ENCODE results near the gene ZNF750. TPM values are rescaled to one million over a fixed set of nuclear protein-coding genes. Genes with fewer than 3 reads are reported as not detected.

Gene ZNF750
- total and polyA plus RNA-seq, 3 donors from 2014 or later: 0.21 to 0.63 (median 0.50) TPM

DNA sequence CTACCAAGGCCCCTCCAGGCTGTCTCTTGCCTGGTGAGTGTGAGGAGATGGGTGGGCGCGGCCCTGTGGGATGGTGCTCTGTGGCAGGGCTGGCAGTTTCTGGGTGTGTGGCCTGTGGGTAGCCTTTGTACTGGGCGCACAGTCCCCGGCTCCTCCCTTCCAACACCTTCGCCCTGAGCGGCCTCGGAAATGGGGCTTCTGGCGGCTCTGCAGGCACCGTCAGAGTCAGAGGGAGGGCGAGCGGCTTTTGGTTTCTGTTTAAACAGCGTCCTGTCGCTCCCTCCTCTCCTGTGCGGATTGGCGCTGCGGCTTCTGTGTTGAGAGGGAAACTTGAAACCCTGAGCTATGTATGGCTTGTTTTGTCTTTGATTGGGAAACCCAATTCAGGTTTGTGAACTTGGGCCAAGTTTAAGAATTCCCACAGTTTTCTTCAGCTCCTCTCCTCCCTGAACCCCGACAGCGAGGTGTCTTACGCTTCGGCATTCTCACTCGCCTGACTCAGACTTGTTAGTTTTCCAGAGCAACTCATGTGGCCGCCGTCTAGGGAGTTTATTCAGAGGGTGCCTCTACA lies 8.3 kb upstream of the ZNF750 start:
- intact Hi-C loops (cut with DNase I; ENCODE audit: low total_unique reads): no loop called here
- no peak for TF ChIP-seq POLR2A (IDR thresholded peaks at IDR 0.05)
- TF ChIP-seq, protein P1, sequence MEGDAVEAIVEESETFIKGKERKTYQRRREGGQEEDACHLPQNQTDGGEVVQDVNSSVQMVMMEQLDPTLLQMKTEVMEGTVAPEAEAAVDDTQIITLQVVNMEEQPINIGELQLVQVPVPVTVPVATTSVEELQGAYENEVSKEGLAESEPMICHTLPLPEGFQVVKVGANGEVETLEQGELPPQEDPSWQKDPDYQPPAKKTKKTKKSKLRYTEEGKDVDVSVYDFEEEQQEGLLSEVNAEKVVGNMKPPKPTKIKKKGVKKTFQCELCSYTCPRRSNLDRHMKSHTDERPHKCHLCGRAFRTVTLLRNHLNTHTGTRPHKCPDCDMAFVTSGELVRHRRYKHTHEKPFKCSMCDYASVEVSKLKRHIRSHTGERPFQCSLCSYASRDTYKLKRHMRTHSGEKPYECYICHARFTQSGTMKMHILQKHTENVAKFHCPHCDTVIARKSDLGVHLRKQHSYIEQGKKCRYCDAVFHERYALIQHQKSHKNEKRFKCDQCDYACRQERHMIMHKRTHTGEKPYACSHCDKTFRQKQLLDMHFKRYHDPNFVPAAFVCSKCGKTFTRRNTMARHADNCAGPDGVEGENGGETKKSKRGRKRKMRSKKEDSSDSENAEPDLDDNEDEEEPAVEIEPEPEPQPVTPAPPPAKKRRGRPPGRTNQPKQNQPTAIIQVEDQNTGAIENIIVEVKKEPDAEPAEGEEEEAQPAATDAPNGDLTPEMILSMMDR (IDR thresholded peaks at IDR 0.05): no peak

DNA sequence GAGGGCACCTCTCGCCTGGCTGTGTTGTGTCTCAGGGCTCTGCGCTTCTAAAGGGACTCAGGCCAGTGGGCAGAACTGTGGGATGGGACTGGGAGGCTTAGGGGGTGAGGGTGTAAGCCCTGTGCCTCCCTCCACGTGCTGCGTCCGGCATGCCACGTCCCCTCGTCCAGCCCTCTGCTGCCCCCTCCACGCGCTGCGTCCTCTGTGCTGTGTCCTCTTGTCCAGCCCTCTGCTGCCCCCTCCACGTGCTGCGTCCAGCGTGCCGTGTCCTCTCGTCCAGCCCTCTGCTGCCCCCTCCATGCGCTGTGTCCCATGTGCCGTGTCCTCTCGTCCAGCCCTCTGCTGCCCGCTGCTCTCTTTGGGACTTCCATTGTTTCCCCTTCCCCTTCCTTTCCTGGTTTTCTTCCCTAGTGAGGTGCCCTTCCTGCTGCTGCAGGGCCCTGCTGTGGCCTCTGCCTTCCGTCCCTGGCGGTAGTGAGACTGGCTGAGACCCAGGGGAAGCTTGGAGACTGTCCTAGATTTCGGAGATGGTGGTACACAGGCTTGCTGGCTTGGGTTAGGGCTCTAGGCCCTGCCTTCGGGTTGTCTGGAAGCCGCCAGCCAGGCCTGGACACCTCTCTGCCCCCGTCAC lies 6.4 kb upstream of the ZNF750 start:
- Histone ChIP-seq H3K27me3 (no peaks in the 10 kb centered on the region), H3K36me3 (ENCODE audit: low read depth, missing control alignments) (no peaks in the 10 kb centered on the region), H3K27ac (no peak overlapping the region), H3K9me3 (no peaks in the 10 kb centered on the region), H3K4me3 (no peak overlapping the region), H3K4me1 (peaks cover 7% of the 10 kb centered on the region)
- WGBS, 2 donors: 74 to 78% methylated on average over 23 to 25 of the region's 25 CpGs
- no peak for DNase-seq
- TF ChIP-seq, protein P1 (IDR thresholded peaks at IDR 0.05): no peak
- TF ChIP-seq POLR2A (IDR thresholded peaks at IDR 0.05): no peak
- intact Hi-C loops (cut with DNase I; ENCODE audit: low total_unique reads): no loop called here

More for the DNA sequence above, 8.3 kb upstream of the ZNF750 start:
- no peak for DNase-seq
- H3K9me3 ChIP-seq: no peaks in the 10 kb centered on the region
- H3K27me3 ChIP-seq: no peaks in the 10 kb centered on the region
- no peaks in the 10 kb centered on the region for H3K36me3 ChIP-seq (ENCODE audit: low read depth, missing control alignments)
- no peak overlapping the region for H3K27ac ChIP-seq
- 72% methylated on average over 22 to 23 of the region's 23 CpGs for WGBS, 2 donors
- H3K4me1 ChIP-seq: peaks cover 7% of the 10 kb centered on the region
- H3K4me3 ChIP-seq: no peak overlapping the region

DNA sequence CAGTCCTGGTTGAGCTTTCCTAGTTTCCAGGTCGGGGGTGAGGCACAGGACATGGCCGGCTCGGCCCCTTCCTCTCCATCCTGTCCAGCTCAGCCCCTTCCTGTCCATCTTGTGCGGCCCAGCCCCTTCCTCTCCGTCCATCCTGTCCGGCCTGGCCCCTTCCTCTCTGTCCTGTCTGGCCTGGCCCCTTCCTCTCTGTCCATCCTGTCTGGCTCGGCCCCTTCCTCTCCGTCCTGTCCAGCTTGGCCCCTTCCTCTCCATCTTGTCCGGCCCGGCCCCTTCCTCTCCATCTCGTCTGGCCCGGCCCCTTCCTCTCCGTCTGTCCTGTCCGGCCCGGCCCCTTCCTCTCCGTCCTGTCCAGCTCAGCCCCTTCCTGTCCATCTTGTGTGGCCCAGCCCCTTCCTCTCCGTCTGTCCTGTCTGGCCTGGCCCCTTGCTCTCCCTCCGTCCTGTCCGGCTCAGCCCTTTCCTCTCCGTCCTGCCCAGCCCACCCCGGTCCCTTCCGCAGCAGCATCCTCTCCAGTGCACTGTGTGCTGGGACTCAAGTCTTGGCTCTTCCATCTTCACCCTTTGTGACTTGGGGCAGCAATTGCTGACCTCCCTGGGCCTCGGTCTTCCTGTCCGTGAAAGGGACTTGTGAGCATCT lies 5.5 kb upstream of the ZNF750 start:
- no peak overlapping the region for H3K4me3 ChIP-seq
- intact Hi-C loops (cut with DNase I; ENCODE audit: low total_unique reads): no loop called here
- 72 to 79% methylated on average over 24 of the region's 24 CpGs for WGBS, 2 donors
- H3K9me3 ChIP-seq: no peaks in the 10 kb centered on the region
- H3K36me3 ChIP-seq (ENCODE audit: low read depth, missing control alignments): no peaks in the 10 kb centered on the region
- no peaks in the 10 kb centered on the region for H3K27me3 ChIP-seq
- TF ChIP-seq POLR2A (IDR thresholded peaks at IDR 0.05): no peak
- TF ChIP-seq, protein P1 (IDR thresholded peaks at IDR 0.05): no peak
- peaks cover 7% of the 10 kb centered on the region for H3K4me1 ChIP-seq
- no peak for DNase-seq
- H3K27ac ChIP-seq: no peak overlapping the region

DNA sequence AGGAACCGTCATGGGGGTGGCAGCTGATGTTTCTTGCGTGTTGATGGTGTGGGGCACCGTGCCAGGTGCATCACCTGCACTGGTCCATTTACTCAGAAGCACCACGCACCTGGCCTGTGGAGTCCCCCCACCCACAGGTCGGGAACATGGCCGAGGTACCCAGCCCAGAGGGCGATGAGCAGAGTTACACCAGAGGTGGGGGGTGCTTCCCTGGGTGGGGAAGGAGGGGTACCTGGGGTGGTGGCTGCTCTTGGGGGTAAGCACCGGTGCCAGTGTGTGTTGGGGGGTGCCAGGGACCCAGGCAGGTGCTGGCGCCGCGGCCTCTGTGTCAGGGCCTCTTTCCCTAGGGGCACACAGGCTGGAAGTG lies 5.0 kb upstream of the ZNF750 start:
- Histone ChIP-seq H3K9me3 (no peaks in the 10 kb centered on the region), H3K36me3 (ENCODE audit: low read depth, missing control alignments) (no peaks in the 10 kb centered on the region), H3K4me1 (peaks cover 7% of the 10 kb centered on the region), H3K27me3 (no peaks in the 10 kb centered on the region), H3K27ac (peak overlapping the region in 1 of 2 donors; percentile 3), H3K4me3 (no peak overlapping the region)
- 76 to 83% methylated on average over 8 to 11 of the region's 11 CpGs for WGBS, 2 donors
- TF ChIP-seq POLR2A (IDR thresholded peaks at IDR 0.05): no peak
- TF ChIP-seq, protein P1 (IDR thresholded peaks at IDR 0.05): no peak
- intact Hi-C loops (cut with DNase I; ENCODE audit: low total_unique reads): no loop called here
- DNase-seq: no peak
